22Rv1 (cell line): Measurements from ENCODE around the gene PPP2R1B.

ENCODE experiments used
- ZFX ChIP-seq: fragments of 450-650 bp; IDR thresholded peaks from 2 replicates; pipeline ENCODE4 v1.6.1; 2017; ENCODE audit warnings: antibody characterized with exemption, borderline replicate concordance
- TF ChIP-seq, protein P1 (sequence below): fragments of 450-650 bp; IDR thresholded peaks from 2 replicates; pipeline ENCODE4 v1.5.1; 2017; ENCODE audit warnings: mild to moderate bottlenecking

DNA sequence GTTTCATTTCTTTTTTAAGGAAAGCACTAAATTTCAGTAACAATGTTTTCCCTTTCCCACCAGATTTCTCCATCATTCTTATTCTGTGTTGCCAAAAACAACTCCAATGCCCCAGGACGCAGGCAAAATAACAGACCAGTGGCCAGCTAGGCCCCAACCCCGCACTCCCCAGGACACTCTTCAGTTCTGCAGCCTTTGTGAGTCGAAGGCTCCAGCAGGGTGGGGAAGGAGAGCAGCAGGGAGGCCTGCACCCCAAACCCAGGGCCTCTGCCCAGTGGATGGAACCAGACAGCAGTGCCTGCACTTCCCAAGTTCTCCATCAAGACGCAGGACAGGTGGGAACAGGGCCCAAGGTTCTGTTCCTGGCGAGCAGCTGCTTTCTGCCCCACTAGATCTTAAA lies 34.4 kb downstream of the PPP2R1B start:
- TF ChIP-seq, protein P1, sequence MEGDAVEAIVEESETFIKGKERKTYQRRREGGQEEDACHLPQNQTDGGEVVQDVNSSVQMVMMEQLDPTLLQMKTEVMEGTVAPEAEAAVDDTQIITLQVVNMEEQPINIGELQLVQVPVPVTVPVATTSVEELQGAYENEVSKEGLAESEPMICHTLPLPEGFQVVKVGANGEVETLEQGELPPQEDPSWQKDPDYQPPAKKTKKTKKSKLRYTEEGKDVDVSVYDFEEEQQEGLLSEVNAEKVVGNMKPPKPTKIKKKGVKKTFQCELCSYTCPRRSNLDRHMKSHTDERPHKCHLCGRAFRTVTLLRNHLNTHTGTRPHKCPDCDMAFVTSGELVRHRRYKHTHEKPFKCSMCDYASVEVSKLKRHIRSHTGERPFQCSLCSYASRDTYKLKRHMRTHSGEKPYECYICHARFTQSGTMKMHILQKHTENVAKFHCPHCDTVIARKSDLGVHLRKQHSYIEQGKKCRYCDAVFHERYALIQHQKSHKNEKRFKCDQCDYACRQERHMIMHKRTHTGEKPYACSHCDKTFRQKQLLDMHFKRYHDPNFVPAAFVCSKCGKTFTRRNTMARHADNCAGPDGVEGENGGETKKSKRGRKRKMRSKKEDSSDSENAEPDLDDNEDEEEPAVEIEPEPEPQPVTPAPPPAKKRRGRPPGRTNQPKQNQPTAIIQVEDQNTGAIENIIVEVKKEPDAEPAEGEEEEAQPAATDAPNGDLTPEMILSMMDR: no peak
- TF ChIP-seq ZFX: no peak
